HG02973 (cell line): ENCODE measurements around the gene STXBP2.

Experiments used
- ATAC-seq: cut with Tn5 transposase; IDR thresholded peaks from one replicate; pipeline ENCODE4 v1.9.1; 2021; ENCODE audit warnings: moderate library complexity; ENCODE audit not compliant: unreplicated experiment

STXBP2 gene

GRCh38 chr19:7648265-7649014 lies 11.5 kb downstream of the STXBP2 start:
- no peak for ATAC-seq

GRCh38 chr19:7650148-7650547 lies 13.2 kb downstream of the STXBP2 start:
- ATAC-seq: no peak

- ATAC-seq: no peak
Measured at GRCh38 chr19:7652061-7652641, 15.2 kb downstream of the STXBP2 start.

GRCh38 chr19:7654401-7654800 lies 17.5 kb downstream of the STXBP2 start:
- no peak for ATAC-seq

- ATAC-seq: no peak
Measured at GRCh38 chr19:7655581-7655980, 18.7 kb downstream of the STXBP2 start.

GRCh38 chr19:7657131-7657751 lies 20.3 kb downstream of the STXBP2 start:
- ATAC-seq: no peak

- ATAC-seq: peak; percentile 77
Measured at GRCh38 chr19:7658219-7658686, 21.3 kb downstream of the STXBP2 start.

- no peak for ATAC-seq
Measured at GRCh38 chr19:7661744-7662538, 25.0 kb downstream of the STXBP2 start.

- no peak for ATAC-seq
Measured at GRCh38 chr19:7662657-7663056, 25.7 kb downstream of the STXBP2 start.

- no peak for ATAC-seq
Measured at GRCh38 chr19:7663706-7664105, 26.8 kb downstream of the STXBP2 start.

GRCh38 chr19:7665076-7665475 lies 28.2 kb downstream of the STXBP2 start:
- no peak for ATAC-seq

GRCh38 chr19:7668842-7669241 lies 31.9 kb downstream of the STXBP2 start, which contains the start of gene RETN:
TSS of gene RETN (plus strand) at chr19:7669049. CDS start at chr19:7669327, 278 bp downstream.
- ATAC-seq: no peak

GRCh38 chr19:7669641-7670040 lies 32.7 kb downstream of the STXBP2 start:
- no peak for ATAC-seq

- no peak for ATAC-seq
Measured at GRCh38 chr19:7670150-7670783, 33.4 kb downstream of the STXBP2 start.

GRCh38 chr19:7670790-7671189 lies 33.9 kb downstream of the STXBP2 start:
- ATAC-seq: no peak

GRCh38 chr19:7672522-7672921 lies 35.6 kb downstream of the STXBP2 start:
- ATAC-seq: no peak

GRCh38 chr19:7674010-7675005 lies 37.4 kb downstream of the STXBP2 start:
- ATAC-seq: no peak

GRCh38 chr19:7676376-7676775 lies 39.5 kb downstream of the STXBP2 start:
- ATAC-seq: no peak

GRCh38 chr19:7676854-7677253 lies 39.9 kb downstream of the STXBP2 start, which contains the start of gene MCEMP1:
TSS of gene MCEMP1 (plus strand) at chr19:7677090. CDS start at chr19:7677121, 31 bp downstream.
- no peak for ATAC-seq
